Measurements from ENCODE around the gene MCTP1.

DNA sequence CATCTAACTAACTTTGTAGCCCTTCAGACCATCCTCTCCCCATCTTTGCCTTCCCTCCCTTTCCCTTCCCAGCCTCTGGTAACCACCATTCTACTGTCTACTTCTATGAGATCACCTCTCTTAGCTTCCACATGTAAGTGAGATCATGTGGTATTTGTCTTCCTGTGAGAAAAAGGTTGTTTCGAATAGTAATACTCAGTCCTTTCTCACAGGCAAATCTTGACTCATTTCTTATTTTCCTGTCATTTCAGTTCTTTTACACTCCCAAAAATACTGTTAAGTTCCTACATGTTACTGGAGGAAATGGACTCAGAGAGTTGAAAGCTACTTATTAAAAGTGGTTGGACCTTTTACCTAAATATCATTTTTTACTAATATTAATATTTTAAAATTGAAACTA lies 584.3 kb downstream of the MCTP1 start:
- no peak for TF ChIP-seq IFI16 (CRISPR knock-in tag; IDR thresholded peaks at IDR 0.05)
- TF ChIP-seq ZNF224 (CRISPR knock-in tag; IDR thresholded peaks at IDR 0.05) = no peak
- TF ChIP-seq, protein P1, sequence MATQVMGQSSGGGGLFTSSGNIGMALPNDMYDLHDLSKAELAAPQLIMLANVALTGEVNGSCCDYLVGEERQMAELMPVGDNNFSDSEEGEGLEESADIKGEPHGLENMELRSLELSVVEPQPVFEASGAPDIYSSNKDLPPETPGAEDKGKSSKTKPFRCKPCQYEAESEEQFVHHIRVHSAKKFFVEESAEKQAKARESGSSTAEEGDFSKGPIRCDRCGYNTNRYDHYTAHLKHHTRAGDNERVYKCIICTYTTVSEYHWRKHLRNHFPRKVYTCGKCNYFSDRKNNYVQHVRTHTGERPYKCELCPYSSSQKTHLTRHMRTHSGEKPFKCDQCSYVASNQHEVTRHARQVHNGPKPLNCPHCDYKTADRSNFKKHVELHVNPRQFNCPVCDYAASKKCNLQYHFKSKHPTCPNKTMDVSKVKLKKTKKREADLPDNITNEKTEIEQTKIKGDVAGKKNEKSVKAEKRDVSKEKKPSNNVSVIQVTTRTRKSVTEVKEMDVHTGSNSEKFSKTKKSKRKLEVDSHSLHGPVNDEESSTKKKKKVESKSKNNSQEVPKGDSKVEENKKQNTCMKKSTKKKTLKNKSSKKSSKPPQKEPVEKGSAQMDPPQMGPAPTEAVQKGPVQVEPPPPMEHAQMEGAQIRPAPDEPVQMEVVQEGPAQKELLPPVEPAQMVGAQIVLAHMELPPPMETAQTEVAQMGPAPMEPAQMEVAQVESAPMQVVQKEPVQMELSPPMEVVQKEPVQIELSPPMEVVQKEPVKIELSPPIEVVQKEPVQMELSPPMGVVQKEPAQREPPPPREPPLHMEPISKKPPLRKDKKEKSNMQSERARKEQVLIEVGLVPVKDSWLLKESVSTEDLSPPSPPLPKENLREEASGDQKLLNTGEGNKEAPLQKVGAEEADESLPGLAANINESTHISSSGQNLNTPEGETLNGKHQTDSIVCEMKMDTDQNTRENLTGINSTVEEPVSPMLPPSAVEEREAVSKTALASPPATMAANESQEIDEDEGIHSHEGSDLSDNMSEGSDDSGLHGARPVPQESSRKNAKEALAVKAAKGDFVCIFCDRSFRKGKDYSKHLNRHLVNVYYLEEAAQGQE (IDR thresholded peaks at IDR 0.05; ENCODE audit: borderline replicate concordance) = no peak
- TF ChIP-seq, protein P1 (CRISPR knock-in tag; IDR thresholded peaks at IDR 0.05; ENCODE audit: low read depth) = no peak
- TF ChIP-seq, protein P2, sequence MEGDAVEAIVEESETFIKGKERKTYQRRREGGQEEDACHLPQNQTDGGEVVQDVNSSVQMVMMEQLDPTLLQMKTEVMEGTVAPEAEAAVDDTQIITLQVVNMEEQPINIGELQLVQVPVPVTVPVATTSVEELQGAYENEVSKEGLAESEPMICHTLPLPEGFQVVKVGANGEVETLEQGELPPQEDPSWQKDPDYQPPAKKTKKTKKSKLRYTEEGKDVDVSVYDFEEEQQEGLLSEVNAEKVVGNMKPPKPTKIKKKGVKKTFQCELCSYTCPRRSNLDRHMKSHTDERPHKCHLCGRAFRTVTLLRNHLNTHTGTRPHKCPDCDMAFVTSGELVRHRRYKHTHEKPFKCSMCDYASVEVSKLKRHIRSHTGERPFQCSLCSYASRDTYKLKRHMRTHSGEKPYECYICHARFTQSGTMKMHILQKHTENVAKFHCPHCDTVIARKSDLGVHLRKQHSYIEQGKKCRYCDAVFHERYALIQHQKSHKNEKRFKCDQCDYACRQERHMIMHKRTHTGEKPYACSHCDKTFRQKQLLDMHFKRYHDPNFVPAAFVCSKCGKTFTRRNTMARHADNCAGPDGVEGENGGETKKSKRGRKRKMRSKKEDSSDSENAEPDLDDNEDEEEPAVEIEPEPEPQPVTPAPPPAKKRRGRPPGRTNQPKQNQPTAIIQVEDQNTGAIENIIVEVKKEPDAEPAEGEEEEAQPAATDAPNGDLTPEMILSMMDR (IDR thresholded peaks at IDR 0.05 in 2 of 3, conservative IDR thresholded peaks at IDR 0.05 in 1 of 3; ENCODE audit: insufficient read depth in 2 of 3, low read depth in 1 of 3, low read length in 3 of 3) = no peak
